Uterus (tissue), 4 donors: Measurements from ENCODE around the gene UGT1A10. TPM values are rescaled to one million over a fixed set of nuclear protein-coding genes. Genes with fewer than 3 reads are reported as not detected.
"Not testable (repeated sequence)": the region's sequence is repeated elsewhere in the genome, so short reads cannot be mapped to it uniquely, and the experiment has no call there.

Source experiments
- DNase-seq, 2 donors: peaks; one replicate each; pipeline ENCODE4 v3.0.0-alpha.2; 2019 to 2020
- H3K27ac ChIP-seq, 2 donors: fragments of 200-600 bp; sonication (generic); 1 replicate in 1 of 2; 2 replicates in 1 of 2; pipeline ENCODE4 v1.5.1; 2016 to 2018
- H3K27me3 ChIP-seq, 2 donors: fragments of 200-600 bp; sonication (generic); one replicate each; pipeline ENCODE4 v1.5.1; 2018 to 2019; ENCODE audit warnings: control low read depth in 1 of 2
- H3K36me3 ChIP-seq, 2 donors: fragments of 200-600 bp; sonication (generic); one replicate each; pipeline ENCODE4 v1.5.1; 2019; ENCODE audit warnings: control low read depth in 1 of 2
- H3K4me1 ChIP-seq, 2 donors: fragments of 200-600 bp; sonication (generic); one replicate each; pipeline ENCODE4 v1.5.1; 2018 to 2019; ENCODE audit warnings: control low read depth in 1 of 2
- H3K4me3 ChIP-seq, 2 donors: fragments of 200-600 bp; sonication (generic); 1 replicate in 1 of 2; 2 replicates in 1 of 2; pipeline ENCODE4 v1.5.1; 2018 to 2019; ENCODE audit warnings: mild to moderate bottlenecking in 1 of 2
- H3K9me3 ChIP-seq, 2 donors: fragments of 200-600 bp; sonication (generic); one replicate each; pipeline ENCODE4 v1.5.1; 2019; ENCODE audit warnings: control low read depth in 1 of 2
- CTCF ChIP-seq, 4 experiments: fragments of 200-600 bp in 2 of 4; fragments of 450-650 bp in 2 of 4; sonication (generic) in 2 of 4; IDR thresholded peaks; one replicate each; pipeline ENCODE4 v1.5.1; 2016 to 2019; ENCODE audit warnings: antibody characterized with exemption in 4 of 4, mild to moderate bottlenecking in 2 of 4, moderate library complexity in 1 of 4
- POLR2A ChIP-seq, 2 donors: fragments of 450-650 bp; IDR thresholded peaks; one replicate each; pipeline ENCODE4 v1.6.1; 2016; ENCODE audit warnings: antibody characterized with exemption in 2 of 2, mild to moderate bottlenecking in 1 of 2, moderate library complexity in 1 of 2
- intact Hi-C: fragments of 100-400 bp; cut with DNase I; formaldehyde crosslinking; loops from one replicate; pipeline ENCODE4 v1.15.1; 2023; ENCODE audit warnings: low total_unique reads
- total RNA-seq, 4 donors: library from RNA; depleted of rRNA in 3 of 4; stranded (reverse); fragments of >200 nt in 3 of 4; gene quantifications; one replicate each; pipeline versions ENCODE4 v1.1.0 to v1.2.4, GENCODE V29; 2014 to 2023
- donor health status: DM: yes; HTN: yes; CAD: no.

The UGT1A10 gene
- total RNA-seq, 4 donors from 2014 or later: not detected

GRCh38 chr2:233746475-233747282 lies 110.4 kb downstream of the UGT1A10 start:
- TF ChIP-seq CTCF (IDR thresholded peaks at IDR 0.05) (no peak), POLR2A (IDR thresholded peaks at IDR 0.05) (no peak)
- Histone ChIP-seq H3K9me3 (no peaks in the 10 kb centered on the region), H3K4me1 (no peaks in the 10 kb centered on the region), H3K36me3 (no peaks in the 10 kb centered on the region), H3K27ac (no peak overlapping the region), H3K27me3 (no peaks in the 10 kb centered on the region), H3K4me3 (no peak overlapping the region)
- no peak for DNase-seq
- intact Hi-C loops: no loop called here

- no peak overlapping the region for H3K4me3 ChIP-seq
- no peaks in the 10 kb centered on the region for H3K4me1 ChIP-seq
- no peaks in the 10 kb centered on the region for H3K36me3 ChIP-seq
- no peak for TF ChIP-seq CTCF (IDR thresholded peaks at IDR 0.05)
- TF ChIP-seq POLR2A (IDR thresholded peaks at IDR 0.05): no peak
- intact Hi-C loops: no loop called here
- no peaks in the 10 kb centered on the region for H3K27me3 ChIP-seq
- H3K9me3 ChIP-seq: no peaks in the 10 kb centered on the region
- DNase-seq: no peak
- no peak overlapping the region for H3K27ac ChIP-seq
Observed at GRCh38 chr2:233747283-233747544, 111.0 kb downstream of the UGT1A10 start.

GRCh38 chr2:233750689-233751088 lies 114.4 kb downstream of the UGT1A10 start:
- H3K4me3 ChIP-seq, H3K36me3 ChIP-seq, H3K27me3 ChIP-seq, DNase-seq, H3K4me1 ChIP-seq, H3K9me3 ChIP-seq, intact Hi-C loops, H3K27ac ChIP-seq: not testable (repeated sequence)

DNA sequence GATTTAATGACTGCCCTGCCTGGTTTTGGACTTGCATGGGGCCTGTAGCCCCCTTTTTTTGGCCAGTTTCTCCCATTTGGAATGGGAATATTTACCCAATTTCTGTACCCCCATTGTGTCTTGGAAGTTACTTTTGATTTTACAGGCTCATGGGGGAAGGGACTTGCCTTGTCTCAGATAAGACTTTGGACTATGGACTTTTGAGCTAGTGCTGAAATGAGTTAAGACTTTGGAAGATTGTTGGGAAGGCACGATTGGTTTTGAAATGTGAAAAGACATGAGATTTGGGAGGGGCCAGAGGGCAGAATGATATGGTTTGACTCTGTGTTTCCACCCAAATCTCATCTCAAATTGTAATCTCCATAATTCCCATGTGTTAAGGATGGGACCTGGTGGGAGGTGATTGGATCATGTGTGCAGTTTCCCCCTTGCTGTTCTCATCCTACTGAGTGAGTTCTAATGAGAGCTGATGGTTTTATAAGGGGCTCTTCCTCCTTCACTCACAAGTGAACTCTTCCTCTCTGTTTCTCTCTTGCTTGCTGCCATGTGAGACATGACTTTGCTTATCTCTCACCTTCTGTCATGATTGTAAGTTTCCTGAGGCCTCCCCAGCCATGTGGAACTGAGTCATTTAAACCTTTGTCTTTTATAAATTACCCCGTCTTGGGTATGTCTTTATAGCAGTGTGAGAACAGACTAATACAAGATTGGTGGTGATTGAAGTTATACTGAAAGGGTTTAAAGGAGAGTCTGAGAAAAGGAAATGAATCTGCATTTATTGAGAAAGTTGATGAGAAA lies 115.2 kb downstream of the UGT1A10 start:
- H3K4me3 ChIP-seq, H3K4me1 ChIP-seq, H3K36me3 ChIP-seq, H3K9me3 ChIP-seq, intact Hi-C loops, H3K27me3 ChIP-seq, DNase-seq, H3K27ac ChIP-seq: not testable (repeated sequence)

DNA sequence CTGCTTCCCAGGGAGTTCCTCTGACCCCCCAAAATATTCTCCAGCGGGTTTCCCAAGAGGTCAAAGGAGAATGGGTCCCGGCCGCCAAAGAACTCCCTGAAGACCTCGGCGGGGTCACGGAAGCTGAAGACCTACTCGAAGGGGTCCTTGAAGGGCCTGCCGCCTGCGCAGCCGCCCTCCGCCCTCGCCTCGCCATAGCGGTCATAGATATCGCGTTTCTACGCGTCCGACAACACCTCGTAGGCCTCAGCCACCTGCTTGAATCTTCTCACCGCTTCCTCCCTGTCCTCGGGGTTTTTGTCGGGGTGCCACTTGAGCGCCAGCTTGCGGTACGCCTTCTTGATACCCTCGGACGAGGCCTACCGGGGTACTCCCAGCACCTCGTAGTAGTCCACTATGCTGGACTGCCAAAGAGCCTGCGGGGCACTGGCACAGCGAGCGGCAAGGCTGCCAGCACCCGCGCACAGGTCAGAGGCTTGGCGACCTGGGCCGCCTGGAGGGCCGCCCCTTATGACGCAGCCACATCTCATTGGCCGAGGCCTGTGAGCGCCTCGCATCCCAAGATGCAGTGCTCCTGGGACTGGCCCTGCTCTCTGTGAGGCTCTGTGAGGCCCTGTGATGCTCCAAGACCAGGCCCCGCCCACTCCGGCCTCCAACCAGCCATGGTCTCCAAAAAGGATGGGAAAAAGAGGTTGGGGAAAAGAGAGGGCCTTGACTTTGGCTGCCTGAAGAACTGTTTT lies 118.8 kb downstream of the UGT1A10 start:
- H3K36me3 ChIP-seq: no peaks in the 10 kb centered on the region

GRCh38 chr2:233756429-233757081 lies 120.3 kb downstream of the UGT1A10 start:
- H3K27ac ChIP-seq: no peak overlapping the region
- intact Hi-C loops: no loop called here
- H3K4me1 ChIP-seq: no peaks in the 10 kb centered on the region
- no peak overlapping the region for H3K4me3 ChIP-seq
- no peak for DNase-seq
- TF ChIP-seq POLR2A (IDR thresholded peaks at IDR 0.05): no peak
- TF ChIP-seq CTCF (IDR thresholded peaks at IDR 0.05): no peak
- H3K27me3 ChIP-seq: no peaks in the 10 kb centered on the region
- H3K9me3 ChIP-seq: no peaks in the 10 kb centered on the region
- no peaks in the 10 kb centered on the region for H3K36me3 ChIP-seq

More for the DNA sequence above, 118.8 kb downstream of the UGT1A10 start:
- Histone ChIP-seq H3K9me3 (no peaks in the 10 kb centered on the region), H3K4me1 (no peaks in the 10 kb centered on the region), H3K27me3 (no peaks in the 10 kb centered on the region), H3K4me3 (no peak overlapping the region), H3K27ac (no peak overlapping the region)
- no peak for DNase-seq
- intact Hi-C loops: no loop called here
- no peak for TF ChIP-seq POLR2A (IDR thresholded peaks at IDR 0.05)
